HepG2 (cell line): ENCODE data around the gene AGBL2. TPM values are rescaled to one million over a fixed set of nuclear protein-coding genes. Genes with fewer than 3 reads are reported as not detected.

Experiments used
- polyA plus RNA-seq, 8 experiments: library from polyadenylated mRNA; depleted of rRNA in 3 of 8; stranded (reverse) in 7 of 8; unstranded in 1 of 8; fragments of >200 nt; fragmentation: Illumina TruSeq in 4 of 8; extraction: Trizol in 4 of 8; gene quantifications; 2 replicates each; pipeline versions ENCODE4 v1.2.1 to v1.2.3, GENCODE V29; 2011 to 2016; ENCODE audit warnings: low read depth in 4 of 8, missing spikeins in 1 of 8, mixed read lengths in 1 of 8; ENCODE audit not compliant: insufficient read depth in 1 of 8
- small RNA-seq, 3 experiments: library from RNA; depleted of rRNA; stranded (forward); fragments of <200 nt; gene quantifications; one replicate each; pipeline ENCODE3, GENCODE V24; 2012; ENCODE audit warnings: low read depth in 2 of 3, low replicate concordance in 1 of 3; ENCODE audit not compliant: insufficient read length in 3 of 3, insufficient read depth in 2 of 3
- total RNA-seq, 5 experiments: library from RNA; depleted of rRNA; stranded (reverse); fragments of >200 nt; fragmentation: Illumina TruSeq; extraction: Trizol; gene quantifications; 2 replicates each; pipeline ENCODE4 v1.2.3, GENCODE V29; 2016; ENCODE audit warnings: low read depth in 1 of 5
- TF ChIP-seq, protein P1 (sequence below): sonication (generic); formaldehyde crosslinking; IDR thresholded peaks from 2 replicates; pipeline ENCODE4 v1.4.0; 2020; ENCODE audit warnings: missing genetic modification reagents, borderline replicate concordance

The AGBL2 gene
- total and polyA plus RNA-seq, 2 of the 13 experiments (the other 11 are each of a cell fraction or from before 2014, with no cell fraction given) = 1.6 to 5.7 TPM

DNA sequence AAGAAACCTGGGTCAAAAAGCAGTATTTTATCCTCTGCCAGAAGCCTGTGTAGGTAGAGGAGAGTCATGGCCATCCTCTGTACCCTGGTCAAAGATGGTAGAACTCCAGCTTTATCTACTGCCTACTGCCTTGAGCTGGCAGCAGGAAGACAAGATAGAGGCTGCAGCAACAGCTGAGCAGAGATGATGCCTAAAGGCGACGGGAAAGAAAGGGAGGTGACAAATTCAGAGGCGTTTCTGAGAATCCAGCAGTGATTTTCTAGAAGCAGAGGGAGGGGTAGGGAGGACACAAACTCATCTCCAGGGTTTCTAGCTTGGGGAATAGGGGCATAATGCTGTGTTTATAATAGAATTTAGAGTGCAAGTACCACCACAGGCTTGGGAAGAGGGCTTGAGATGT is 105.5 kb downstream of the AGBL2 start (continued):
- TF ChIP-seq, protein P1, sequence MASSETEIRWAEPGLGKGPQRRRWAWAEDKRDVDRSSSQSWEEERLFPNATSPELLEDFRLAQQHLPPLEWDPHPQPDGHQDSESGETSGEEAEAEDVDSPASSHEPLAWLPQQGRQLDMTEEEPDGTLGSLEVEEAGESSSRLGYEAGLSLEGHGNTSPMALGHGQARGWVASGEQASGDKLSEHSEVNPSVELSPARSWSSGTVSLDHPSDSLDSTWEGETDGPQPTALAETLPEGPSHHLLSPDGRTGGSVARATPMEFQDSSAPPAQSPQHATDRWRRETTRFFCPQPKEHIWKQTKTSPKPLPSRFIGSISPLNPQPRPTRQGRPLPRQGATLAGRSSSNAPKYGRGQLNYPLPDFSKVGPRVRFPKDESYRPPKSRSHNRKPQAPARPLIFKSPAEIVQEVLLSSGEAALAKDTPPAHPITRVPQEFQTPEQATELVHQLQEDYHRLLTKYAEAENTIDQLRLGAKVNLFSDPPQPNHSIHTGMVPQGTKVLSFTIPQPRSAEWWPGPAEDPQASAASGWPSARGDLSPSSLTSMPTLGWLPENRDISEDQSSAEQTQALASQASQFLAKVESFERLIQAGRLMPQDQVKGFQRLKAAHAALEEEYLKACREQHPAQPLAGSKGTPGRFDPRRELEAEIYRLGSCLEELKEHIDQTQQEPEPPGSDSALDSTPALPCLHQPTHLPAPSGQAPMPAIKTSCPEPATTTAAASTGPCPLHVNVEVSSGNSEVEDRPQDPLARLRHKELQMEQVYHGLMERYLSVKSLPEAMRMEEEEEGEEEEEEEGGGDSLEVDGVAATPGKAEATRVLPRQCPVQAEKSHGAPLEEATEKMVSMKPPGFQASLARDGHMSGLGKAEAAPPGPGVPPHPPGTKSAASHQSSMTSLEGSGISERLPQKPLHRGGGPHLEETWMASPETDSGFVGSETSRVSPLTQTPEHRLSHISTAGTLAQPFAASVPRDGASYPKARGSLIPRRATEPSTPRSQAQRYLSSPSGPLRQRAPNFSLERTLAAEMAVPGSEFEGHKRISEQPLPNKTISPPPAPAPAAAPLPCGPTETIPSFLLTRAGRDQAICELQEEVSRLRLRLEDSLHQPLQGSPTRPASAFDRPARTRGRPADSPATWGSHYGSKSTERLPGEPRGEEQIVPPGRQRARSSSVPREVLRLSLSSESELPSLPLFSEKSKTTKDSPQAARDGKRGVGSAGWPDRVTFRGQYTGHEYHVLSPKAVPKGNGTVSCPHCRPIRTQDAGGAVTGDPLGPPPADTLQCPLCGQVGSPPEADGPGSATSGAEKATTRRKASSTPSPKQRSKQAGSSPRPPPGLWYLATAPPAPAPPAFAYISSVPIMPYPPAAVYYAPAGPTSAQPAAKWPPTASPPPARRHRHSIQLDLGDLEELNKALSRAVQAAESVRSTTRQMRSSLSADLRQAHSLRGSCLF = no peak
- TF ChIP-seq, all 625 proteins: peak for 0

Small RNA genes within 50 kb of the gene (small RNA-seq; reads per million reads assigned to genes)
- gene RF00019 = 0 reads per million in 3 experiments

Other genes starting within 250 kb of the AGBL2 start
- 80.1 and 93.4 TPM in 2 replicates for gene CELF1, start 162.2 kb downstream of the AGBL2 start, total RNA-seq (2016; rRNA removed; fragmentation: Illumina TruSeq; extraction: Trizol)
- gene CELF1, start 162.2 kb downstream of the AGBL2 start, polyA plus RNA-seq (2011; rRNA removed) = 69.0 and 70.4 TPM in 2 replicates
- gene PTPMT1, start 149.8 kb downstream of the AGBL2 start, total RNA-seq (2016; rRNA removed; fragmentation: Illumina TruSeq; extraction: Trizol) = 91.5 and 129 TPM in 2 replicates
- 55.6 and 59.4 TPM in 2 replicates for gene PTPMT1, start 149.8 kb downstream of the AGBL2 start, polyA plus RNA-seq (2011; rRNA removed)
- gene KBTBD4, start 136.4 kb downstream of the AGBL2 start, total RNA-seq (2016; rRNA removed; fragmentation: Illumina TruSeq; extraction: Trizol) = 12.8 and 16.3 TPM in 2 replicates
- 8.5 and 10.4 TPM in 2 replicates for gene KBTBD4, start 136.4 kb downstream of the AGBL2 start, polyA plus RNA-seq (2011; rRNA removed)
- 151 and 177 TPM in 2 replicates for gene NDUFS3, start 136.3 kb downstream of the AGBL2 start, total RNA-seq (2016; rRNA removed; fragmentation: Illumina TruSeq; extraction: Trizol)
- gene NDUFS3, start 136.3 kb downstream of the AGBL2 start, polyA plus RNA-seq (2011; rRNA removed) = 136 and 184 TPM in 2 replicates
- gene FAM180B, start 128.7 kb downstream of the AGBL2 start, total RNA-seq (2016; rRNA removed; fragmentation: Illumina TruSeq; extraction: Trizol) = 0.40 and 0.42 TPM in 2 replicates
- 0.72 and 1.0 TPM in 2 replicates for gene FAM180B, start 128.7 kb downstream of the AGBL2 start, polyA plus RNA-seq (2011; rRNA removed)
- gene C1QTNF4, start 121.0 kb downstream of the AGBL2 start, total RNA-seq (2016; rRNA removed; fragmentation: Illumina TruSeq; extraction: Trizol) = not detected in 2 replicates
- gene C1QTNF4, start 121.0 kb downstream of the AGBL2 start, polyA plus RNA-seq (2011; rRNA removed) = 0.07 TPM in 1 of 2 replicates, not detected in the other
- gene MTCH2, start 72.8 kb downstream of the AGBL2 start, total RNA-seq (2016; rRNA removed; fragmentation: Illumina TruSeq; extraction: Trizol) = 272 and 373 TPM in 2 replicates
- gene MTCH2, start 72.8 kb downstream of the AGBL2 start, polyA plus RNA-seq (2011; rRNA removed) = 81.2 and 112 TPM in 2 replicates
- 44.4 and 72.1 TPM in 2 replicates for gene FNBP4, start 52.0 kb upstream of the AGBL2 start, total RNA-seq (2016; rRNA removed; fragmentation: Illumina TruSeq; extraction: Trizol)
- gene FNBP4, start 52.0 kb upstream of the AGBL2 start, polyA plus RNA-seq (2011; rRNA removed) = 128 and 137 TPM in 2 replicates
- gene NUP160, start 133.0 kb upstream of the AGBL2 start, total RNA-seq (2016; rRNA removed; fragmentation: Illumina TruSeq; extraction: Trizol) = 43.5 and 90.2 TPM in 2 replicates
- gene NUP160, start 133.0 kb upstream of the AGBL2 start, polyA plus RNA-seq (2011; rRNA removed) = 24.3 and 28.3 TPM in 2 replicates